Chondrocyte (in vitro differentiated cells): ENCODE measurements around the gene SPATA21. TPM values are rescaled to one million over a fixed set of nuclear protein-coding genes. Genes with fewer than 3 reads are reported as not detected.

Experiments used
- DNase-seq: peaks from one replicate; pipeline ENCODE4 v3.0.0; 2021; ENCODE audit warnings: mixed read lengths, low spot score
- H3K27ac Mint-ChIP-seq: one replicate; pipeline ENCODE4 v1.8.0; 2021; ENCODE audit warnings: mild to moderate bottlenecking, moderate library complexity, mixed read lengths; ENCODE audit not compliant: unreplicated experiment
- H3K27me3 Mint-ChIP-seq: 2 replicates; pipeline ENCODE4 v1.8.0; 2021; ENCODE audit warnings: low read depth, mixed read lengths
- H3K36me3 Mint-ChIP-seq: 2 replicates; pipeline ENCODE4 v1.8.0; 2021; ENCODE audit warnings: low read depth, mixed read lengths
- H3K4me1 Mint-ChIP-seq: 2 replicates; pipeline ENCODE4 v1.8.0; 2021; ENCODE audit warnings: low read depth, mild to moderate bottlenecking, mixed read lengths
- H3K4me3 Mint-ChIP-seq: one replicate; pipeline ENCODE4 v1.8.0; 2021; ENCODE audit warnings: mild to moderate bottlenecking, moderate library complexity, mixed read lengths; ENCODE audit not compliant: unreplicated experiment
- H3K9me3 Mint-ChIP-seq: 2 replicates; pipeline ENCODE4 v1.8.0; 2021; ENCODE audit warnings: low read depth, mixed read lengths
- CTCF ChIP-seq: fragments of 200-600 bp; sonication (generic); IDR thresholded peaks from 2 replicates; pipeline ENCODE4 v1.5.0; 2021; ENCODE audit warnings: antibody characterized with exemption, mild to moderate bottlenecking, moderate library complexity
- total RNA-seq: library from RNA; stranded (reverse); gene quantifications from 3 replicates; pipeline ENCODE4 v1.2.1, GENCODE V29; 2021

The SPATA21 gene
- total RNA-seq, 1 donor from 2014 or later: not detected

- H3K4me3 Mint-ChIP-seq: no peak overlapping the region
- H3K4me1 Mint-ChIP-seq: peaks cover 17% of the 10 kb centered on the region
These were observed 38.8 kb downstream of the SPATA21 start for GRCh38 chr1:16398371-16398953.

GRCh38 chr1:16397120-16397519 is 40.1 kb downstream of the SPATA21 start:
- Mint-ChIP-seq H3K4me3 (no peak overlapping the region), H3K27me3 (no peaks in the 10 kb centered on the region), H3K9me3 (no peaks in the 10 kb centered on the region), H3K27ac (no peak overlapping the region), H3K36me3 (peaks cover 16% of the 10 kb centered on the region), H3K4me1 (peaks cover 29% of the 10 kb centered on the region)
- no peak for DNase-seq
- no peak for TF ChIP-seq CTCF

More at GRCh38 chr1:16398371-16398953, 38.8 kb downstream of the SPATA21 start:
- no peak for DNase-seq
- no peaks in the 10 kb centered on the region for H3K9me3 Mint-ChIP-seq
- H3K27ac Mint-ChIP-seq: no peak overlapping the region
- H3K36me3 Mint-ChIP-seq: peaks cover 16% of the 10 kb centered on the region
- no peaks in the 10 kb centered on the region for H3K27me3 Mint-ChIP-seq
- TF ChIP-seq CTCF: no peak

GRCh38 chr1:16396591-16396990 is 40.6 kb downstream of the SPATA21 start:
- Mint-ChIP-seq H3K27me3 (no peaks in the 10 kb centered on the region), H3K36me3 (peaks cover 16% of the 10 kb centered on the region), H3K9me3 (no peaks in the 10 kb centered on the region), H3K4me3 (no peak overlapping the region), H3K4me1 (peaks cover 35% of the 10 kb centered on the region), H3K27ac (peak overlapping the region; percentile 81)
- TF ChIP-seq CTCF: no peak
- DNase-seq: no peak

- Mint-ChIP-seq H3K36me3 (peaks cover 16% of the 10 kb centered on the region), H3K4me1 (peaks cover 45% of the 10 kb centered on the region)
- no peak for TF ChIP-seq CTCF
These were observed 42.2 kb downstream of the SPATA21 start for GRCh38 chr1:16394977-16395376.

GRCh38 chr1:16393570-16394521 is 43.4 kb downstream of the SPATA21 start:
- H3K4me1 Mint-ChIP-seq: peaks cover 45% of the 10 kb centered on the region

More at GRCh38 chr1:16394977-16395376, 42.2 kb downstream of the SPATA21 start:
- H3K9me3 Mint-ChIP-seq: no peaks in the 10 kb centered on the region
- no peak for DNase-seq
- no peak overlapping the region for H3K4me3 Mint-ChIP-seq
- no peak overlapping the region for H3K27ac Mint-ChIP-seq
- no peaks in the 10 kb centered on the region for H3K27me3 Mint-ChIP-seq

More at GRCh38 chr1:16393570-16394521, 43.4 kb downstream of the SPATA21 start:
- H3K36me3 Mint-ChIP-seq: peaks cover 10% of the 10 kb centered on the region
- no peak for TF ChIP-seq CTCF
- H3K4me3 Mint-ChIP-seq: no peak overlapping the region
- H3K27me3 Mint-ChIP-seq: no peaks in the 10 kb centered on the region
- H3K9me3 Mint-ChIP-seq: no peaks in the 10 kb centered on the region
- DNase-seq: no peak
- H3K27ac Mint-ChIP-seq: peak overlapping the region; percentile 74
